HG02798 (cell line): Measurements from ENCODE around the gene NPAS3.

Source experiments
- ATAC-seq: cut with Tn5 transposase; IDR thresholded peaks from one replicate; pipeline ENCODE4 v1.9.1; 2021; ENCODE audit warnings: mild to moderate bottlenecking; ENCODE audit not compliant: unreplicated experiment, poor library complexity

NPAS3 gene

DNA sequence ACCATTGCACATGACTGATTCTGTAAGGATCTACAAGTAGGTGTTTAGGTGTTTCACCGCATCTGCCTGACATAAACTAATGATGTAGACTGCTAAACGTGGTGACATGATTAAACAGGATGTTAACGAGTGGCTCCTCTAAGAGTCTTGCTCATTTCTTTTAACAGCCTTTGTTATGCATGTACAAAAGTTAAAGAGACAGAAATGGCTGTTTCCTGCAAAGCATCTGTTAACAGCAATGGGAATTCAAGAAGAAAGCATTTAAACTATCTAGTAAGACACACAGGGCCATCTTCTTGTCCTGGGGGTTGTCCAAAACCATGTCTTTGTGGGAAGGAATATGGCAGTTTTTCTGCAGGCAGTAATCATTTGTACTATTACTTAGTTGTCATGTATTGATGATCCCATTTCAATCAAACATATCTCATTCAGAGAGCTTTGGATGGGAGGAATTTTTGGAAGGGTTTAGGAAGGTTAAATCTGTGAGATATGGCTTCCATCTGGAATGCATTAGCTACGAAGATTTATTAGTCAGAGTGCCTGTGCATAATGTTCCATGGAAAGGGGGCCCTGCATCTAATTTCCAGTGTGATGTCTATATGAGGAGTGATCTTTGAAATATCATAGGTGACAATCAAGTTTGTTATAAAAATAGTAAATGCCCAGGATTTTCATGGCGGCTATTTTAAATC, 517.1 kb downstream of the NPAS3 start:
- no peak for ATAC-seq

DNA sequence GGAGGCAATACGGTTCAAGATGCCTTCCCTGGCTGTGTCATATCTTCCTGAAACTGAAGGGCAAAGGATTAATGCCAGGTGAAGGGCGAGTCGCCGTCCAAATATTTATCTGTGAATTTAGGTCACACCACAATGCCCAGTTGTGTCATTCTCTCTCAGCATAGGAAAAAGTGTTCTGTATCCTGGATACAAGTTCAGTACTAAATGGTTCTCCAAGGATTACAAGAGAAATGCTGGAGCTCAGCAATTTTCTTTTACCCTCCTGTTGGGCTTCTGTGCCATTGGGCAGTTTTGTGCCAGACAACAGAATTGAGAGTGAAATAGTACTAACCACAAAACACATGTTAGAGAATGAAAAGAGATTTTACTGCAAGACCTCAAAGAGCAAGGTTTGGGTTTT, 518.3 kb downstream of the NPAS3 start:
- ATAC-seq, result no peak

DNA sequence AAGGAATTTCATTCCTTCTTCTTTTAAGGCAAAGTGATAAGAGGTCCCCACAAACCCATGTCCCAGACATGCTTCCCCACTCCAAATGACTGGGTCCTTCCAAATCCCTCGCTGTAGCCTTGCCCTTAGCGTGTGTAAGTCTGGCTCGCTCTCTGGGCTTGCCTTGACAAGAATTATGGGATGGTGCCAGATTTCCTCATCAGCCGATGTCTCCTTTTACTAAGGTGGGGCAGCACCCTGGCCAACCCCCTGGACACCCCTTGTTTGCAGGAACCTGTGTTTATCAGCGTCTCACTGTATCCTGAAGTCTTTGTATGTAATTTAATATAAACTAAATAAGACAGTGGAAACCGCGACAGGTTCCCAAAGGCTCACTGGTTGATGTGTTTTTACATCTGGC, 518.9 kb downstream of the NPAS3 start:
- ATAC-seq, result no peak

DNA sequence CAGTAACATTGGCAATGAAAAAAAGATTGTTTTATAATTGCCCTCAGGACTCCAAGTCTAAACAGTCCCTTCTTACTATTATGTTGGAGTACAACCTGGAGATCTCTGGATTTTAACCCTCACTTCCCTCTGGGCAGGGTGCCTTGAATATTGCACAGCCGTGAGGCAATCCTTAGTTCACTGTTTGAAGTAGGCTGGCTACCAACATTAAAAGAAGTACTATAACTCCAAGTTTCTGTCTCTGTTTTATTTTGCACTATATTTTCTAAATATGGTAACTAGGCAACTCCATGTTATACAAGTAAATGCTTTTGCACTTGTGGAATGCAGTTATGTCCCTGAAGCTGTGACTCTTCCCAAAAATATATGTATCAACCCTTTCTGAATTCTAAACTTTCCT, 521.5 kb downstream of the NPAS3 start:
- no peak for ATAC-seq

DNA sequence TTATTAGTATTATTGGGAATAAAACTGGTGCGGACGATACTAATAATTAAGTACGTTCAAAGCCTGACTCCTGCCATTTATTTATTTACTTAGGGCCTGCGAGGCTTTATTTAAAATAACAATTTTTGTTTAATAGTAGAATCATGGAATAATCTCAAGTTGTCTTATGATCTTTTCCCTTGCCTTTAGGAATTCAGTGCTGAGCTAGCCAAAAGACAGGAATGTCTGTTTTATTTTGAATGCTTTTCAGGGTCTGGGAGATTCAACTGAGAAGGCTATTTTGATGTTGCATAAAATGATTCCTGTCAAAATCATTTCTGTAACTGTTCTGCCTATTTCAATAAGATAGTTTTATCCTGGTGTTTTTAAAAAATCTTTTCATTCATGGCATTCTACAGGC, 522.4 kb downstream of the NPAS3 start:
- ATAC-seq, result no peak

DNA sequence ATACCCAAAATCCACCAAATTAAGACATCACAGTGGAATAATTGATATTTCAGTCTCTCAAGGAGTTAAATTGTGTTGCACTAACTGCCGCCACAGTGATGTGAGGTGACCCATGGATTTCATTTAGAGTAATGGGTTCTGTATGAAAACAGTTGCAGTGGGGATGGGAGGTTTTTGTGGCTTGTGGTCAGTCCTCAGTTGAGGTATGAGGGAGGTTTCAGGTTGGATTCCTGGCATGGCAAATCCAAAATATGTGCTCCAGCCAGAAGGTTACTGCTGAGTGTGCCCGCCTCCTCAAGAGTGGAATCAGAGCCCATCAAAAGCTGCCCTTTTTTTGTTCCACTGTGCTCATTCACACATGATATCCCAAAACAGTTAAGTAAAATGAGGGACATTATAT, 525.1 kb downstream of the NPAS3 start:
- no peak for ATAC-seq

DNA sequence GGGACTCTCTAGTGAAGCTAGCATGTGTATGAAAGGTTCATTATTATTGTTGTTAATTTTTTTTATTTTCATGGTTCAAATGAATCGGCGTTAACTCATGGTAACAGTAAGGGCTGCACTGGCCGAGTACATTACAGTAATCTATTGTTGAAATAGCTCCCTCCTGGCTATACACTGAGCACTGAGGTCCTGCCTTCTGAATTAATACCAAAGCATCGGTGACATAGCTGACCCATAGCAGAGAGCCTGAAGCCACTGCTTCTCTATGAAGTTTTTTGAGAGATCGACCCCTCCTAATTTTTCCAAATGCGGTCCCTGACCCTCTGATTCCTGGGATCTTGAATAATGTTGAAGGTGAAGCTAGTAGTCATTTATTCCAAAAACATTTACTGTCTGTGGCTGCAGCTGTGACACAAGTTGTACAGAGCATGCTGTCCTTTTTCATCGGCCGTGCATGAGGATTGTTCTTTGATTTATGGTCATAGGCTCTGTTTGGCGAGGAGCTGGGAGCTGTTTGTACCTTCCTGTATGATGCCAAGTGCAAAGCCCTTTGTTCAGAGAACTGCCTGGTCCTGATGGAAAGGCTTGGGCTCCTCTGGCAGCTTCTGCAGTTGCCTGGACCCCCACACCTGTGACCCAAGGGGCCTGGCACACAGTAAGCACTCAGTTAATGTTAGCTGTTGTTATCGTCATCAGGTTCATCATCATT, 525.7 kb downstream of the NPAS3 start:
- no peak for ATAC-seq

DNA sequence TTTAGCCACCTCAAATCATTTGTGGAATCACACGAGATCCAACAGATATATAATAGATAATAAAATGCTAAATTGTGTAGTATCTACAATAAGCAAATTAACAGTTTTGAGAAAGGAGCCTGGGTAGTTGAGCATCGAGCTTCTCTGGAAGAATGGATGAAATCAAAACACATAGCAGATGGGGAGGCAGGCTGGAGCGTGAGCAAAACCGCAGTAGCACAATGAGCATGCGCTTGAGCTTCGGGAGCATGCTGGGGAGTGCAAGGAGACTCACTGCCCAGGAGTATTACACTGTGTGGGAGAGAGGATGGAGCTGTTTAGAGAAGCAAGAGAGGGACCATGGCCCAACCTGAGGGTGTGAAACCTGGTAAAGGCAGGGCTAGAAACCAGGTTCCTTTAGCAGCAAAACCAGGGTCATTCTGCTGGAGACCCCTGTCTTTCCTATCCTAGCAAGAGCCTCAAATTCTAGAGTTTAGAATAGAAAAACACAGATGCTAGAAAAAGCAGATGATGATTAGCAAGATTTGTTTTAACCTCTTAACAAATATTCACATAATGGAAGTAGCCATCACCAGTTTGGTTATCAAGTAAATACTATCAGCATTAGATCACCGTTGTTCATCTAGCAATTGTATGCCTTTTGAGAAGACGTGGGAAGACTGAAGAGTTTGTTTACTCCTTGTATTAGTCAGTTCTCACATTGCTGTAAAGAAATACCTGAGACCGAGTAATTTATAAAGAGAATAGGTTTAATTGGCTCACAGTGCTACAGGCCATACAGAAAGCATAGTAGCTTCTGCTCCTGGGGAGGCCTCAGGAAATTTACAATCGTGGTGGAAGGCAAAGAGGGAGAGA, 527.4 kb downstream of the NPAS3 start:
- ATAC-seq, result no peak

DNA sequence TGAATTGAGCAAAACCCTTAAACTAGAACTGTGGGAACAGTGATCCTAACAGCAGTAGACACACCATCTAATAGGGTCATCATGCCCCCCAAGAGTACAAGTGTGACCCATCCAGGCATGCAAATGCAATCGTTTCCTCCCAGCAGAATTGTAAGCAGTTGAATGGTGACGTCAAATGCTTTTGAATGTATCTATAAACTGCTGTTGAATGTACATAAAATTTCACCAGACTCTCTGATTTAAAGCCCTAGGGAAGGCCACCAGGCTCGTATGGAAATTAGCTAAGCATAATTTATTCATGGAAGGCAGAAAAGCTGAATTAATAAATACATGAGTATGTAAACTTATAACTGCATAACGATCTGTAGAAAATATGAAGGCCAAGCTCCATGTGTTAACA, 529.3 kb downstream of the NPAS3 start:
- no peak for ATAC-seq

DNA sequence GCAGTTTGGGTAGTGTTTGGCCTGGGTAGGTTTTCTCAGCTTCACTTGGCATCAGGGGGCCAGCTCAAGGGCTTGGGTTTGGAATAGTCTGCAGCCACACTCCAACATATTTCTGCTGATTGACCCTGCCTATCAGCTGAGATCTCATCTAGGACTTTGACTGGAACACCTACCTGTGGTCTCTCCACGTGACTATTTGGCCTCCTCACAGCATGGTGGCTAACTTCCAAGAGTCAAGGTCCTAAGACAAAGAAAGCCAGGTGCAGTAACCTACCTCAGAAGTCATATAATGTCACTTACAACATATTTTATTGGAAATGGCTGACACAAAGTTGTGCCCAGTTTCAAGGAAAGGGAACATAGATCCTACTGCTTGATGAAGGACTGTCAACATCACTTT, 531.2 kb downstream of the NPAS3 start:
- no peak for ATAC-seq

DNA sequence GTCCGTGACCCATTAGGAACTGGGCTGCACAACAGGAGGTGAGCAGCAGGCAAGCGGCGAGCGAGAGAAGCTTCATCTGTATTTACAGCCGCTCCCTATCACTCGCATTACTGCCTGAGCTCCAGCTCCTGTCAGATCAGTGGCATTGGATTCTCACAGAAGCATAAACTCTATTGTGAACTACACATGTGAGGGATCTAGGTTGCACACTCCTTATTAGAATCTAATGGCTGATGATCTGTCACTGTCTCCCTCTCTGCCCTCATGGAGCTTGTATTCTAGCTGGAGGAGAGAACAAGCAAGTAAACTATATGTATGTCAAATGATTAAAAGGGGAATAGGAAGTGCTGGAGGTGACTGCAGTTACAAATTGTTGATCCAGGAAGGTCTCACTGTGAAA, 533.1 kb downstream of the NPAS3 start:
- ATAC-seq, result no peak

DNA sequence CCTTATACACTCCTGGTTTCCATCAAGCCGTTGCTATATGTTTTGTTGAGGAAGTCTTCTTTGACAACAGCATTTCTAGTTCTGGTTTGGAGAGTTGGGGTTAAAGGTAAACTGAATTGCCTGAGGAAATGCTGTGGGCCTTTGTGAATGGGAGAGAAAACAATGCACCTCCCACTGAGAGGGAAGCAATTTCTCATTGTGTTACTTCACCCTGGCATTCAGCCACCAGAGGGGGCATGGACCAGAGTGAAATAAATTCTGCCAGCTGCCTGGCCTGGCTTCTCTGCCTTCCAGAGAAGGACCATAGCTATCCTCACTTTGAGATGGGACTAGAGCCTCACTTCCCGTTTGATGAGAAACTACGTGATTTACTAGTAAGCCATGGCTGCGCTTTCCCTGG, 536.9 kb downstream of the NPAS3 start:
- no peak for ATAC-seq

DNA sequence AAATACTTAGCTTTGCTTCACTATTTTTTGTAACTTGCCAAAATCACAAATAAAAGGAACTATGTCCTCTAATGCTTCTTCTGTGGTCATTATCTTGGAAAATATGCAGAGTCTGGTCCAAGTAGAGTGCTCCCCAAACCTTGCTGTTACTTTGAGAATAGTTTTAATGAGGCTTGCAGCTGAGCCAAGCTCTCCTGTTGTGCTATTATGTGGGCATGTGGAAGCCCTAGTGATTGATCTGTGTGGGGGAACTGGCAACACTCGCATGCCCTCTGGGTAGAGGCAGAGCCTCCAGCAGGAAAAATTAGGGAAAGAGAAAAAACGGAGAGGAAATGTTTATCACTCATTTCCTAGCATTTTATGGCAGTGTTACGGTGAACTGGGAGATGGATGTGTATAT, 539.1 kb downstream of the NPAS3 start:
- ATAC-seq, result no peak

DNA sequence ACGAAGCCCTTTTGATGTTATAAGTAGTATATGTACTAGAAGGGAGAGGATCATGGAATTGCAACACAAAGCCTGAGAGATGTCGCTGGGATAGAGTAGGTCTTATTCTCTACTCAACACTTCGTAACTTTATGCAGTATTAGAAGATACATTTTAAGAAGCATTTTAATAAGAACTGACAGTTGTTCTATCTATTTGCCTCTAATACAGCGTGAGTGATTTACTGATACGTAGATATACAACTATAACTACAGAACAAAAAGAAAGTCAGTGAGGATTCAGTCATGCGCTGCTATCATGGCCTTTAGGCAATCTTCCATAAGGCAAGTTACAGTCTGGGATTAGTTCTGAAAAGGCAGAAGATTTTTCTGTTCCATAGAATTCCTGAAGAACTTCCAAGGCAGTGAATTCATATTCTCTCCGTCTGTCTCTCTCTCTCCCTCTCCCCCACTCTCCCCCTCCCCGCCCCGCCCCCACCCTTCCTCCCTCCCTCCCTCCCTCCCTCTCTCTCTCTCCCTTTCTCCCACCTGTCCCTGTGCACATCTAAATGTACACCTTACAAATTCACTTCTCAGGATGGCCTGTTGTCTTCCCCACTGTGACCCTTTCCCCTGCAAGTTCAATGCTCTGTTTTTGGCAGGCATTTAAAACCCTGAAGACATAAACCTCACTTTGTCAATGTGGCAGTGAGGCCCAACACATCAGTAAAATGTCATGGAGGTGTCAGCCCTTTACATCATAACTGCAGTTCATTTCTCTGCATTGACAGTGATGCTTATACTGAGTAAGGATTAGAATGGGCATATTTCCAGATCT, 541.6 kb downstream of the NPAS3 start:
- no peak for ATAC-seq

DNA sequence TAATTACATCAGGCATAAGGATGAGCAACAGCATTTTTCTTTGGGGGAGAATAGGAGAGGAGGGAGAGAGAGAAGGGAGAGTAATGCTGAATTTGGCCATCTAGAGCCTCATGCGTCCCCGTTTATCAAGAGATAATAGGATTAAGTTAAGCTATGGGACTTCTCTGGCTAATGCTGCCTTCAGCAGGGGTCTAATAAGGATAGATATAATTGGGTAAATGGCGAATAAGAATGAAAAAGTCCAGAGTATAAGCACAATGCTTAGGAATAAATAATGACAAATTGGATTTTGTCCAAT, 542.2 kb downstream of the NPAS3 start:
- ATAC-seq, result no peak

DNA sequence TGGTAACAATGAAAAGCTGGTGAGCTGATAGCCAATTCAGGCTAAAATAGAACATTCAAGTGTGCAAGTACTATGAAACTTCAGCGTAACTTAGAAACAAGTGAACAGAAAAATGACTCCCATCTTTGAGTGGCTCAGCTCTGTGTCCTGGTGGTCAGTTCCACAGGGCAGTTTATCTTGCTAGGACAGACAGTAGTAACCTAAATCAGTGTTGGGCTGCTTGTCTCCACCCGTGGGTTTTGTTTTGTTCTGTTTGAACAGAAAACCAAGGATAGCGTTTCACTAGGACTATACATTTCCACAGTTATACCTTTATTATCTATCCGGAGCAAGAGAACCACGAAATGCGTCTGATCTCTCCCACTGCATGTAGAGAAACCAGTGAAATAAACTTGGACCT, 544.4 kb downstream of the NPAS3 start:
- ATAC-seq, result no peak

DNA sequence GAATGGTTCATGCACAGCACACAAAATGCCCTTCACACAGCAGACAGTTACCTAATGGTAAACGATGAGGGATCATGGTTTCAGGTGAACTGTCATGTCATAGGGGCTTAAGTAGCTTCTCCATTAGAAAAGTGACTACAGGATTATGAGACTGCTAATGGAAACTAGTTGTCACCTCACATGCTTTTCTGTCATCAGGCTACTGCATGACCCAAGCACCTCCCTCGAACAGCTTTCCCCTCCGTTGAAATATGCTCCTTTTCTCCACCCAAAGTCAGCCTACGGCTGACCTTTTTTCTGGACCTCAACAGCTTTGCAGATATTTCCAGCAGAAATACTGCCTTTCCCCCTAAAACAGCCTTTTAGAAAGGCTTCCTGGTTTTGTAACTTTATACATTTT, 544.9 kb downstream of the NPAS3 start:
- ATAC-seq, result no peak

DNA sequence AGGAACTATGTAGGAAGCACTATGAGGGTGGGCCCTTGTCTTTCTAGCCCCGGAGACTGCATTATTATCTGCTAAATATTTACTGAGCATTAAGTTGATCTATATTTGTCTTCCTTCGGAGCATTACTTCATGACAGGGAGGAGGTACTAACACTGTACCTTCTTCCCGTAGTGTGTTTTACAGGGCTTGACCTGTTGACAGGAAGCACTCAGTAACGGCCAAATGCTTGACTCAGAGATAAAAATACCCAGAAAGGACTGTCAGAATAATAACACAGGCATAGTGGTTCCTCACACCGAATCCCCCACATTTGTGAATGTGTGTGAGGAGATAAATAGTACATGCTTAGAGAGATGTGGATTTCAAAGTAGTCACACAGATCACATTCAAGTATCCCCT, 545.6 kb downstream of the NPAS3 start:
- no peak for ATAC-seq

DNA sequence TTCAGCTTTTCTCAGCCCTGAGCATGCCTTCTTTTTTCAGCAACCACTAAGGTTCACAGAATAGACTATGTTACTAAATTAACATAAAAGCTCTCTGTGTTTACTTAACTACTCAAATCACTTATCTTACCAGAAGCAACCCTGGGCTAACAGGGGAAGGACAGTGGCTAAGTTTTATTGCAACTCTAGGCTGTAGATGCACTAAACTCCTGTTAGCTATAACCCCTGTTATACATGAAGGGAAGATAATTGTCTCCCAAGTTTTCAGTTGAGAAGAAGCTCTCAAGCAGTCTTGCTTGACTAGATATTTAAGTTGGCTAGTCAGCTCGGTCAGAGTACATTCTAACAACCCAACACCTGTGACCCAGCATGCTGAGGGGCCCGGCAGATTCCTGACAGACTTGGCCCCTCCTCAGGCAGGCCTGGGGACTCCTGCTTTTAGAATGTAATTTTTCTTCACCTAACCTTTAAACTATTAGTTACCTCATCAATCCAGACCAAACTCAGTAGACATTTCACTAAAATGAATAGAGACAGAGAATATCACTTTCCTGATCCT, 547.7 kb downstream of the NPAS3 start:
- no peak for ATAC-seq

DNA sequence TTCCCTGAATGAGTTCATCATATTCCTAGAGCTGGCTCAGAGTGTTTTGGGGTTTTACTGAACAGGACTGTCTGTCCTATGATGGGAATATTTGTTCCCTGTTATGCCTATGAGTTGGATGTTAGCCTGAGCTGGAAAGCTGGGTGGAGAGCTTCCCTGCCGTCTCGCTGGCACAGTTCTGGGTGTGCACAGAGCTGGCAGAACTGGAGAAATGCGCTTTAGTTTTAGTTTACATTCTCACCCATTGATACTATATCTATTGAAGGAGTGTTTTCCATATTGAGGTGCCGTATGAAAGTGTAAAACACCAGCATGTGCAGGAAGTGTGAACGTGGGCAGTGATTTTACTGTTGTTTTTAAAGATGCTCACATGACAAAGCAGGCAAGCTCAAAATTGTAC, 549.9 kb downstream of the NPAS3 start:
- no peak for ATAC-seq
